Activated CD4-positive, alpha-beta T cell treated with anti-CD3 and anti-CD28 coated beads for 1 hour (primary cell): Measurements from ENCODE around the gene TJP3.
A peak's percentile ranks its signal among the peaks of the same experiment; 100 is the strongest.
"Not testable (repeated sequence)": the region's sequence is repeated elsewhere in the genome, so short reads cannot be mapped to it uniquely, and the experiment has no call there.

Source experiments
- DNase-seq: peaks from one replicate; pipeline ENCODE4 v3.0.0-alpha.2; 2020

Gene TJP3, protein sequence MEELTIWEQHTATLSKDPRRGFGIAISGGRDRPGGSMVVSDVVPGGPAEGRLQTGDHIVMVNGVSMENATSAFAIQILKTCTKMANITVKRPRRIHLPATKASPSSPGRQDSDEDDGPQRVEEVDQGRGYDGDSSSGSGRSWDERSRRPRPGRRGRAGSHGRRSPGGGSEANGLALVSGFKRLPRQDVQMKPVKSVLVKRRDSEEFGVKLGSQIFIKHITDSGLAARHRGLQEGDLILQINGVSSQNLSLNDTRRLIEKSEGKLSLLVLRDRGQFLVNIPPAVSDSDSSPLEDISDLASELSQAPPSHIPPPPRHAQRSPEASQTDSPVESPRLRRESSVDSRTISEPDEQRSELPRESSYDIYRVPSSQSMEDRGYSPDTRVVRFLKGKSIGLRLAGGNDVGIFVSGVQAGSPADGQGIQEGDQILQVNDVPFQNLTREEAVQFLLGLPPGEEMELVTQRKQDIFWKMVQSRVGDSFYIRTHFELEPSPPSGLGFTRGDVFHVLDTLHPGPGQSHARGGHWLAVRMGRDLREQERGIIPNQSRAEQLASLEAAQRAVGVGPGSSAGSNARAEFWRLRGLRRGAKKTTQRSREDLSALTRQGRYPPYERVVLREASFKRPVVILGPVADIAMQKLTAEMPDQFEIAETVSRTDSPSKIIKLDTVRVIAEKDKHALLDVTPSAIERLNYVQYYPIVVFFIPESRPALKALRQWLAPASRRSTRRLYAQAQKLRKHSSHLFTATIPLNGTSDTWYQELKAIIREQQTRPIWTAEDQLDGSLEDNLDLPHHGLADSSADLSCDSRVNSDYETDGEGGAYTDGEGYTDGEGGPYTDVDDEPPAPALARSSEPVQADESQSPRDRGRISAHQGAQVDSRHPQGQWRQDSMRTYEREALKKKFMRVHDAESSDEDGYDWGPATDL

DNA sequence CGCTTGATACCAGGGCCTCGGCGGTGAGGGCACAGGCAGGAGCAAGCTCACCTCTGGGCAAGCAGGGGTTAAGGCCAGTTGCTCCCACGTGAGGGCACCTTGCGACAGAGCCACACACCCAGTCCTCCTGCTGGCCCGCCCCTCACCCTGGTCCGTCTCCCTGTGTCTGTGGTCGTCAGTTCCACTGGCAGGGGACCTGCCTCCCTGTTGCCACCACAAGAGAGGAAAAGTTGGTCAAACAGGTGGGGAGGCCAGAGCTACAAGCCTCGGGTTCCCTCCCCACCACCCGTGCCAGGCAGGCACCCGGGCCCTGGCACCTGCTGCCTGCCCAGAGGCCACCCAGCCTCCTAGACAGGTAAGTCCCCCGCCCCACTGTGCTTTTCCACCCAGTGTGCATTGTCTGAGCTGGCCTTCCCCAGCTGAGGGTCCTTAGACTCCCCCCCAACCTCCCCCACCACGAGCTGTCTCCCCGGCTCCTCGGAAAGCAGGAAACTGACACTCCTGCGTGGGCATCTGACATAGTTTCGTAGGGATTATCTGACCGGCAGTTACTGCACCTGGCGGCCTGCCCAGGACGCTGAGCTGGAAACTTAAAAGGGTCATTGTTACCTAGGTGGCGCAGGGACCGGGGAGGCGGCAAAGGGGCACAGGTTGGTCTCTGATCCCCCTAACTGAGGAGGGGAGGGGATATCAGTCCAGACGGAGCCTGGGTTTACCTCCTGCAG, at the start of gene TJP3:
Gene TJP3, plus strand, starts transcription at position 178 of the 725 bp plus-strand sequence. CDS start 20,049 bp downstream, outside the sequence.
- DNase-seq = no peak

DNA sequence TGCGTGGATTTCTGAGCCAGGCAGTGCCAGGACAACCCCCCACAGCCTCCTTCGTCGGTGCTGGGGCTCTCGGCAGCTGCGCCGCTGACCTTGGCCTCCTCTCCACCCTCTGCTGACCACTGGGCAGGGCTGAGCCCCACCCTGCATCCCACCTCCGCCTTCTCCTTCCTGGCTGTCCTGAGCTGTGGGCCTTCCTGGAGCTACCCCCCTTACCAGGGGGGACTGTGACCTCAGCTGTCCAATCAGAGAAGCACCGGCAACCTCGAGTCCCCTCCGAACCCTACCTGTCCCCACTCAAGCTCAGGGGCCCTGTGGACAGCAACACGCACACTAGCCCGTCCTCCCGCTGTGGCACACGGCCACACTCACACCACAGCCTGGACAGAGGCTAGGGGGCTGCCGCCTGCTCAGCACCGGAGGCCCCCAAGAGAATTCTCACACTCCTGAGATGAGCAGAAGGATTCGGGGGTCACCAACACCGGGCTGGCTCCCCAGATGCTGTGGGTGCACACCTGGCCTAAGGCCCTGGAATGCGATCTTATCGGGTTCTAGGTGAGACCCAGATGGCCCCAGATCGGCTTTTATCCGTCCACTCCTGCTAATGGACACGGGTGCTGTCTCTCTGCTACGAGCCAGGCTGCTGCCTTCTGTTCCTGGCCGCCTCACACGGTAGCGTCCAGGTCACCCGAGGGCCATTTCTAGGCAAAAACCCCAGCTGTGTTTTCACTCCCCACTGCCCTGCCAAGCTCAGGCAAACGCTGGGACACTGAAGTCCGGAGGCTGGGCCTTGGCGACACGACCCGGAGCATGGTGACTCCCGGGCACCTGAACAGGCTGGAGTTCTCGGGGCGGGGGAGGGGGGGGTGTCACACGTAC, 49.1 kb upstream of the TJP3 start:
- no peak for DNase-seq

DNA sequence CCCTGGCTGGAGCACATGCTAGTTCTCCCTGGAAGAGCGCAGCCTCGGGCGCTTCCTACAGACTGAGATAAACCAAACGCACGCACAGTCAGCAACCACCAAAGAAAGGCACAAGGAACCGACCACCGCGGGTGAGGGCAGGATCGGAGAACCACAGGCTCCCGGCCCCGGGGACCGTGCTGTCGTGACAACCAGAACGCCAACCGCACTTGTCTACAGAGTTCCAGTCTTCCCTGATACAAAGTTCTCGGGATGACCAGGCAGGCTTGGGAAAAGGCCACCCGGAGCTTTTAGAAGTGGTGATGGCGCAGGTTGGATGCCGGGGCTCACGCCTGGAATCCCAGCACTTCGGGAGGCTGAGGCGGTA, 48.5 kb upstream of the TJP3 start:
- no peak for DNase-seq

DNA sequence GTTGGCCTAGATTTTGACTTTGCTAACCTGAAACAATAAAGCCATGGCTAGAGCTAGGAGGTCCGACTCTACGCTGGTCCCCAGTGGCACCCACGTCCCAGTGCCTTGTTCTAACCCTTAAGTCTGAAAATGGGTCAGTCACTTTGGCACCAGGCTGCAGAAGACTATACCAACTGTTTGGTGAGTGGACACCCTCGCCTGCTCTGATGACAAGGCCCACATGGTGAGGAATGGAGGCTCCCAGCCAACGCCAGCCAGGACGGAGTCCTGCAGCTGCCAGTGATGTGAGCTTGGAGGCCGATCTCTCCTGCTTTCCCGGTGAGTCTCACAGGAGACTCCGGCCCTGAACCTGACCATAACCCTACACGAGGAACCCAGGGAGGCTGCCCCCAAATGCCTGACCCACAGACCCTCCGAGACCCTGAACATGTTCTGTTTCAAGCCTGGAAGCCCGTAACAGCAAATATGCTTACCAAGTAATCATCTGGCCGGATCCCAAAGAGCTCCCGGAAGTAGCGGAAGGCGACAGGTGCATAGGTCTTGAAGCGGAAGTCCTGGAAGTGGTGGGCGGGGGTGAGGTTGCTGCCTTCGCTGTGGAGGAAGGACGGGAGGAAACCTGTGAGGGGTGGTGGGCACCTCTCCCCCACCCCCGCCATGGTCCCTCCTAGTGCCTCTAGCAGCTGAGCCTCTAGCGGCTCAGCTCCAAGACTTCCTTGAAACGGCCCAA, 47.5 kb upstream of the TJP3 start:
- DNase-seq = no peak

DNA sequence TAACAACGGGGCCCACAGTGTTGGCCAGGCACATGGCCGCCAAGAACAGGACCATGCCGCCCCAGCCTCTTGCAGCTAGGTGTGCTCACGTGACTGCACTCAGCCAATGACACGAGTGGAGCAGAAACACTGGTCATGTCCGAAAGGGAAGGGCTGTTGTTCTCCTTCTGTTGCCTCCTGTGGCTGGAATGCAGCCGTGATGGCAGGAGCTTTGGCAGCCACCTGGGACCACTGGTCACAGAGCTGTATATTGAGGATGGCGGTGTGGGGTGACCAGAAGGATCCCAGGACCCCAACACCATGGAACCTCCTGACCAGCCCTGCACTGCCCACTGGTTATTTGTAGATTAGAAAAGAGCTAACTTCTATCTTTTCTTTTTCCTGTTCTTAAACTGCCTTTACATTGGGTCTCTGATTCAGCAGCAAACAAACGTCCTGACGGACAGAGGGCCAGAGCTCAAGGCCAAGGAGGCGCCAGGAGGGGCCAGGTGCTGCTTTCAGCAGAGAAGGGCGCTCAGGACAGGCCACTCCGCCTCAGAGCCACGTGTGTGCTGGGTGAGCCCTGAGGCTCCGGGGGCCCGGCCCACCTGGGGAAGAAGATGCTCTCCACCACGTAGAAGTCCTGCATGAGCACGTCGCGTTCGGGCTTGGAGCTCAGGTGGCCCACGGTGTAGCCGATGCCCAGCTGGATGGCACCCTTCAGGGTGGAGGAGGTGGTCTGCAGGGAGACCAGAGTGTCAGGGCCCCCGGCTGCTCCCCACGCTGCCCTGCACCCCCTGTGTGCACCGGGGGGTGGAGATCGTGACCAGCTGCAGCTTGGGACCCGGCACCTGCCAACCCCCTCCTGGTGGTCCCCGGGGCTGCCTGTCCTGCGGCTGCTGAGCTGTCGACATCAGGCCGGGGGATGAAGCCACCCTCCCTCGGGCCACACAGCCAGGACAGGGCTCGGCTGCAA, 46.6 kb upstream of the TJP3 start:
- DNase-seq = no peak

DNA sequence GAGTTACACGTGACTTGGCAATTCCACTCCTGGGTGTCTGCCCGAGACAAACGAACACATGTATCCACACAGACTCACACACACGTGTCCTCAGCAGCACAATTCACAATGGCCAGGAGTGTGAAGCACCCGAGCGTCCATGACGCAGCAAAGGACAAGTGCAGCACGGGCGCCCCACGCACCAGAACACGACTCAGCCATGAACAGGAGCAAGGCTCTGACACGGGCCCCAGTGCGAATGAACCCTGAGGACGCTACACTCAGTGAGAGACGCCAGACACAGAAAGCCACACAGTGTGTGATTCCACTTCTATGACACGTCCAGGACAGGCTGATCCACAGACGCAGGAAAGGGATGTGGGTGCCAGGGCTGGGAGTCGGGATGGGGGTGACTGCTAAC, 44.3 kb upstream of the TJP3 start:
- DNase-seq = no peak

DNA sequence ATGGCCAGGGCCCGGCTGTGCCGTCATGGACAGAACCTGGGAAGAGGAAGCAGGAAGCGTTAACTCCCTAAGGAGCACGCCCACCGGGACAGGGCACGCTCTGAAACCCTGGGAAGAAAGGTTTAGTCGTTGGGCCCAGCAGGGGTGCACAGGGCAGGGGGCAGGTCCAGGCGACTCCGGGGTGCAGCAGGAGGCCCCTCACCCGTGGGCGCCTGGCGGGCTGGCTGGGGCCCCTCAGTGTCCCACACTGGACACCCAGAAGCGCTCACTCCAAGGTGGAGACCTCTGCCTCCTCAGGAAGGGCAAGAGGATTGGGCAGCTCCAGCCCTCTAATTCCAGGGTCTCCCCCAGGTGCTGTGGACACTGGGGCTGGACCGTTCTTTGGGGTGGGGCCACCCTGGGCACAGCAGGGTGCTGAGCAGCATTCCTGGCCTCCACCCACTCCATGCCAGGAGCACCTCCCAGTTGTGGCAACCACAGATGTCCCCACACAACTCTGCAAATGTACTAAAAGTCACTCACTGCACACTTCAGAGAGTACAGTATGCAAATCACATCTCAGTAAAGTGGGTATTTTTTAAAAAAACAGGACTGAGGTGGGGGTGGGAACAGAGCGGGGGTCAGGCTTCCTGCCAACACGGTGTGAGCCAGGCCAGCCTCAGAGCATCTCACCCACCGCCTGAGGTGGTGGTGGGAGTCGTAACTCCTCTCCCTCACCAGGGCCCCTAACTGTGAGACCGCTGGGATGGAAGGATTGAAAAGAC, 43.1 kb upstream of the TJP3 start:
- DNase-seq = no peak

DNA sequence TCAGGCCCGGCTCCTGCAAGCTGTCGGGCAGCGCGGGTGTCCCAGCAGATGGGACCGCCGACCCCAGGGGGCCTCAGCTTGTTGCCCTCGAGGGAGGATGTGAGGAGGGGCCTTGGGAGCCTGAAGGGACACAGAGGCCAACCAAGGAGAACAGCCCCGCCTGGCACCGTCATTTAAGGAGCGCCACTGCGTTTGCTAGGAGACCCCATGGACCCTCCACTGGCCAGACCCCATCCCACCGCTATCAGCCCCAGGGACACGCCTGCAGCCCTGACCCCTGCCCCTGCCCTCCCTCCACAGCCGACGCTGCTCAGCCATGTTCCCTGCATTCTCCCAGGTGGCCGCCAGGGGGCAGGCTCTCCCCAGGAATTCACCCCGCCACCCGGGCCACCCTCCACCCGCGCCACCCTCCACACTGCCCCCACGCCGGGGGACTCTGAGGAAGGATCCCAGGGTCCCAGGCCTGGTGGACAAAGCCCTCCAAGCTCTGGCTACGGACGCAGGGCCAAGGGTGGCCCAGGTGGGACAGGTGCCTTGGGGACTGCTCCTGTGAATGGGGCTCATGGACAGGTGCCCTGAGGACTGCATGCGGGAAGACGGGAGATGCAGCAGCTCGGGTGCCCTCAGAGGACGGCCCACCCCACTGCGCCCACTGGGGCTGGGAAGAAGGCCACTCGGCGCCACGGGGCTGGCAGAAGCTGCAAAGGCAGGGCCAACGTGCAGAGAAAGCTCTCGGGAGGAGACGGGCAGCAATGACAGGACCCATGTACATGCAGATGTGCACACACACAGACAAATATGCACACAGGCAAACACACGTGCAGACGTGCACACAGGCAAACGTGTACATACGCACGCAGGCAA, 42.3 kb upstream of the TJP3 start:
- DNase-seq = peak; percentile 69

DNA sequence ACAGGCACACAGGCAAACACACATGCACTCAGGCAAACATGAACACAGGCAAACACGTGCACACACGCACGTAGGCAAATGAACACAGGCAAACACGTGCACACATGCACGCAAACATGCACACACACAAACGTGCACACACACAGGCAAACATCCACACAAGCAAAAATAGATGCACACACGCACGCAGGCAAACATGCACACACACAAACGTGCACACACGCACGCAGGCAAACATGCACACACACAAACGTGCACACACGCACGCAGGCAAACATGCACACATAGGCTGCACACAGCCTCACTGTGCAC, 41.7 kb upstream of the TJP3 start:
- DNase-seq = not testable (repeated sequence)

DNA sequence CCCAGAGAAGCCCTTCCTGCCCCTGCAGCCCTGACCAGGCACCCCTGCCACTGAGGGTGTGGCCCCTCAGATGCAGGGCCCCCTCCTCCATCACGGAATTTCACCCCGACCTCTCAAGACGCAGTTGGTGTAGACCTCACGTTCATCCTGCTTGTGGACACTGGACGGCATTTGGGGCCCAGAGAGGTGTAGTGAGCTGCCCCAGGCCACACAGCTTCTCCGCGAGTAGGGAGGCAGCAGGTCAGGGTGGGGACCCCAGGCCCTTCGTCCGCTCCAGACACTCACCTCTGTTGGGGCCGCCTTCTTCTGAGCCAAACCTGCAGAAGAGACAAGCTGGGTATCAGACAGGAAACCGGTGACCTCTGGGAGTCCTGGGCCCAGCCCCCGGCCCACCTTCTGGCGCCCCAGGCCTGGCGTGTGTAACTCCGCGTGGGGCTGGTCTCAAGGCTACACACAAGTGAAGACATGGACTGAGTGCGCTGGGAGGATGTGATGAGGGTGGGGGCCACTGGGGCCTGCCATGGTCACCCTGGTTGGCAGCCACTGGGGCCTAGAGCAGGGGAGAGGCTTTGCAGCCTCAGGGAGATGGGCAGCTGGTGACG, 41.0 kb upstream of the TJP3 start:
- DNase-seq = no peak

DNA sequence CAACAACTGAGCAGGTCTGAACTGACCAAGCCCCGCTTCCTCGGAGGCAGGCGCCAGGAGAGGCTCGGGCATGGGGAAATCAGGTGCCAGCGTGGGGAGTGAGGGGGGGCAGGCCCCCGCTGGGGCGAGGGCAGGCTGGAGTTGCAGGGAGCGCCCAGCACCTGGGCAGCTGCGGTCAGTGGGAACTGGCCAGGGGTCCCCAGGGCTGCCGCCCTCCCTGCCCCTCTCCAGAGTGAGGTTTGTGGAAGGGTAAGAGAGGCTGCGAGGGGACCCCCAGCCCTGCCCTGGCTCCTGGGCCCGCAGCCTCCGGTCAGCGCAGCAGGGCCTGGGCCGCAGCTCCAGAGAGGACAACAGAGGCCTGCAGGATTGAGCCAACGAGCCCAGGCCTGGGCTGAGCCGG, 40.4 kb upstream of the TJP3 start:
- no peak for DNase-seq

DNA sequence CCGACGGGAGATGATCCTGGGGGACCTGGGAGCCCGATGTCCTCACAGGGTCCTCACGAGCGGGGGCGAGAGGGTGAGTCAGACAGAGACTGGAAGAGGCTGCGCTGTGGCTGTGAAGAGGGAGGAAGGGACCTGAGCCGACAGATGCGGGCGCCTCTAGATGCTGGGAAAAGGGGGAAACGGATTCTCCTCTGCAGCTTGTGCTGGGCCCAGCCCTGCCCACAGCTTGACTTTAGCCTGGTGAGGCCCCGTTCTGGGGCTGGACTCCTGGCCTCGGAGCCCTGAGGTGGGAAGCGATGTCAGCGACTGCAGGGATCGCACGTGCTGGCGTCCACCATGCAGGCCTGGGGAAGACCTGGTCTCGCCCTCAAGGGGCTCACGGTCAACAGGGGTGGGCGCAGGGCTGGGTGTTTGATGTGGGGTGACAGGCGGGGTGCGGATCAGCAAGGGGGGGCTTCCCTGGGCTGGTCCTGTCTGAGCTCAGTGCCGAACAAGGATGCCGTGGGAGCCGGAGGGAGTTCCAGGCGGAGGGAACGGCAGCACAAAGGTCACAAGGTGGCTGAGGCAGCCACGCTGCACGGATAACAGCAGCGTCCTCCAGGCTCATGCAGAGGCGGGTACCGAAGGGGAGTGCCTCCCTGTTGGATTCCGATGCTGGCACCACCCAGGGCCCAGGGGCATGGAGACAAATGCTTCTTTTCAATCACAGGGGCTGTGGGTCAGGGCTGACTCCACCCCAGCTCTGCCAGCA, 39.7 kb upstream of the TJP3 start:
- DNase-seq = no peak

DNA sequence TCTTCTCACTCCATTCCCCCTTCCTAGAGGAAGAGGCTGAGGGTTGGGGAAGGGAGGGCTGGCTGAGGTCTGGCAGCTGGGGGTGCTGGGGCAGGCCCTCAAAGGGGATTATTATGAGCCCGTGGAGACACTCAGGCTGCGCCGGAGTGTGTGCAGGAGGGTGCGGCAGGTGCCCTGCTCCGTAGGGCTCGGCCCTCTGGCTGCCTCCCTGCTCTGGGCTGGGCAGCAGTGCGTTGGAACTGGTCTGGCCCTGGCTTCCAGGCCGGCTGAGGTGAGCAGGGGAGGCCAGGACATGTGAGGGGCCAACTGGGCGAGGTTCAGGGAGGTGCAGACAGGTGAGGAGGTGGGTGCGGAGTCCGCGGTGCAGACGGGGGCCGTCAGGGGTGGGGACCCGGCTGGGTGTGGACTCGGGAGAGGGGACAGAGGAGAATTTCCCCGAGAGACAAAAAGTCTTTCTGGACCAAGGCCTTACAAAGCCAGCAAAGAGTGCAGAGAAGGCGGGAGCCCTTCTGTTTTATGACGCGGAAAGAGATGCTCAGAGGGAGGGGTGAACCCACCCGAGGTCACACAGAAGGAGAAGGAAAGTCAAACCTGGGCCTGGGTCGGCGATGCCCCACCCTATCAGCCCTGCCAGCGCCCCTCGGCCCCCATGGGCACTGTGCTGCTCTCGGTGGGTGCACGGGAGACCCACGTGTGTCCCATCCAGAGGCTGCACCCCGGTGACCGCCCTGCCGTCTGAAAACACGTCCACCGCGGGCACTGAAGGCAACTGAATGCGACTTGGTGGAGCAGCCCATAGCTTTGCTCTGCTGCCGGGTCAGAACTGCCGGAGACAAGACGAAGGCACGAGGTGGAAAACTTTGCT, 38.9 kb upstream of the TJP3 start:
- DNase-seq = no peak

DNA sequence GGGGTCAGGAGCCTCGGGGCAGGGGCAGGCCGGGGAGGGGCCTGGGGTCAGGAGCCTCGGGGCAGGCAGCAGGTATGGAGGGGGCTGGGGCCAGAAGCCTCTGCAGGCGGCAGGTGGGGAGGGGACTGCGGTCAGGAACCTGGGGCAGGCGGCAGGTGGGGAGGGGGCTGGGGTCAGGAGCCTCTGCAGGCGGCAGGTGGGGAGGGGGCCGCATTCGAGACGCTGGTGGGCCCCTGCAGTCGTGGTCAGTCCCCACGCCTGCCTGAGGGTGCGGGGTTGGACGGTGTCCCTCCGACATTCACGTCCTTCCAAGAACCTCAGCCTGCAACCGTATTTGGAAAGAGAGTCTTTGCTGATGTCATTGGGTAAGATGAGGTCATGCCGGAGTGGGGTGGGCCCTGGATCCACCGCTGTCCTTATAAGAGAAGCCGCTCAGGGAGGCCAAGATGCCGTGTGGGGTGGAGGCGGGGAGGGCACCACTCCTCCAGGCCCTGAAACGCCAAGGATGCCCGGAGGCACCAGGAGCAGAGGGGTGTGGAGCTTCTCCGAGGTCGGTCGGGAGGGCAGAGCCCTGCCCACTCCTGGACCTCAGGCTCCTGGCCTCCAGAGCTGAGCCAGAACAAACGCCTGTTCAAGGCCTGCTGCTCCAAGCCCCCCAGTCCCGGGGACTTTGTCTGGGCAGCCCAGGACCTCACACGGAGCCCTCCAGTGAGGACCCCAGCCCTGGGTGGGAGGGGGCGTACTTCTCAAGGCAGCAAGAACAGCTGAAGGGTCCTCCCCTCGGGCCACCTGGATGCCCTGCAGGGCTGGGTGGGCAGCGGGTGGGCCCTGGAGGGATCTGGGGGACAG, 38.0 kb upstream of the TJP3 start:
- DNase-seq = no peak
